ENCODE data around the gene CCDC30.

GRCh38 chr1:42620307-42620706 is 157.2 kb downstream of the CCDC30 start:
- TF ChIP-seq CTCF (conservative IDR thresholded peaks at IDR 0.05) = no peak
- no peak for TF ChIP-seq ZFX (IDR thresholded peaks at IDR 0.05)
